ENCODE results near the gene GALNT17. TPM values are rescaled to one million over a fixed set of nuclear protein-coding genes. Genes with fewer than 3 reads are reported as not detected.

Gene GALNT17
- total RNA-seq, 1 donor from 2014 or later, result 95.3 TPM

- H3K9me3 ChIP-seq (replicated peaks), result peaks cover 6% of the 10 kb centered on the region
- no peaks in the 10 kb centered on the region for H3K36me3 ChIP-seq
- no peaks in the 10 kb centered on the region for H3K4me1 ChIP-seq
- intact Hi-C loops (cut with micrococcal nuclease), result no loop called here
- H3K4me3 ChIP-seq, result no peak overlapping the region
- no peak for TF ChIP-seq CTCF (IDR thresholded peaks at IDR 0.05; ENCODE audit: borderline replicate concordance)
- DNase-seq, result no peak
- H3K27me3 ChIP-seq (ENCODE audit: low read depth), result peaks cover 5% of the 10 kb centered on the region
- no peak overlapping the region for H3K27ac ChIP-seq (replicated peaks)
Observed at GRCh38 chr7:71472962-71473361, 341.0 kb downstream of the GALNT17 start.

GRCh38 chr7:71473366-71473967 lies 341.5 kb downstream of the GALNT17 start:
- H3K27ac ChIP-seq (replicated peaks), result no peak overlapping the region
- peaks cover 6% of the 10 kb centered on the region for H3K9me3 ChIP-seq (replicated peaks)
- no peak overlapping the region for H3K4me3 ChIP-seq
- peaks cover 5% of the 10 kb centered on the region for H3K27me3 ChIP-seq (ENCODE audit: low read depth)
- intact Hi-C loops (cut with micrococcal nuclease), result no loop called here
- no peak for TF ChIP-seq CTCF (IDR thresholded peaks at IDR 0.05; ENCODE audit: borderline replicate concordance)
- DNase-seq, result no peak
- no peaks in the 10 kb centered on the region for H3K36me3 ChIP-seq
- H3K4me1 ChIP-seq, result no peaks in the 10 kb centered on the region

- H3K36me3 ChIP-seq, result no peaks in the 10 kb centered on the region
- H3K4me3 ChIP-seq, result no peak overlapping the region
- peaks cover 5% of the 10 kb centered on the region for H3K27me3 ChIP-seq (ENCODE audit: low read depth)
- no peak for DNase-seq
- intact Hi-C loops (cut with micrococcal nuclease), result no loop called here
- peaks cover 5% of the 10 kb centered on the region for H3K4me1 ChIP-seq
- TF ChIP-seq CTCF (IDR thresholded peaks at IDR 0.05; ENCODE audit: borderline replicate concordance), result no peak
- H3K9me3 ChIP-seq (replicated peaks), result peaks cover 6% of the 10 kb centered on the region
- H3K27ac ChIP-seq (replicated peaks), result no peak overlapping the region
Observed at GRCh38 chr7:71477441-71477840, 345.5 kb downstream of the GALNT17 start.

GRCh38 chr7:71479231-71479630 lies 347.3 kb downstream of the GALNT17 start:
- Histone ChIP-seq H3K36me3 (no peaks in the 10 kb centered on the region), H3K9me3 (replicated peaks) (peaks cover 6% of the 10 kb centered on the region), H3K27ac (replicated peaks) (no peak overlapping the region), H3K27me3 (ENCODE audit: low read depth) (peaks cover 5% of the 10 kb centered on the region), H3K4me1 (peaks cover 5% of the 10 kb centered on the region), H3K4me3 (no peak overlapping the region)
- no peak for DNase-seq
- TF ChIP-seq CTCF (IDR thresholded peaks at IDR 0.05; ENCODE audit: borderline replicate concordance), result no peak
- intact Hi-C loops (cut with micrococcal nuclease), result no loop called here

GRCh38 chr7:71480791-71481190 lies 348.8 kb downstream of the GALNT17 start:
- H3K9me3 ChIP-seq (replicated peaks), result no peaks in the 10 kb centered on the region
- TF ChIP-seq CTCF (IDR thresholded peaks at IDR 0.05; ENCODE audit: borderline replicate concordance), result no peak
- H3K36me3 ChIP-seq, result no peaks in the 10 kb centered on the region
- H3K4me1 ChIP-seq, result peaks cover 5% of the 10 kb centered on the region
- intact Hi-C loops (cut with micrococcal nuclease), result no loop called here
- H3K27me3 ChIP-seq (ENCODE audit: low read depth), result peaks cover 5% of the 10 kb centered on the region
- H3K27ac ChIP-seq (replicated peaks), result no peak overlapping the region
- DNase-seq, result no peak
- no peak overlapping the region for H3K4me3 ChIP-seq
